ENCODE data around the gene MCM9.
A peak's percentile ranks its signal among the peaks of the same experiment; 100 is the strongest.

MCM9 gene

GRCh38 chr6:118931436-118931835 is 3.5 kb downstream of the MCM9 start:
- no peak for DNase-seq

GRCh38 chr6:118930680-118931079 is 4.3 kb downstream of the MCM9 start:
- DNase-seq, result no peak

- DNase-seq, result no peak
Measured at GRCh38 chr6:118923035-118923434, 11.9 kb downstream of the MCM9 start.

DNA sequence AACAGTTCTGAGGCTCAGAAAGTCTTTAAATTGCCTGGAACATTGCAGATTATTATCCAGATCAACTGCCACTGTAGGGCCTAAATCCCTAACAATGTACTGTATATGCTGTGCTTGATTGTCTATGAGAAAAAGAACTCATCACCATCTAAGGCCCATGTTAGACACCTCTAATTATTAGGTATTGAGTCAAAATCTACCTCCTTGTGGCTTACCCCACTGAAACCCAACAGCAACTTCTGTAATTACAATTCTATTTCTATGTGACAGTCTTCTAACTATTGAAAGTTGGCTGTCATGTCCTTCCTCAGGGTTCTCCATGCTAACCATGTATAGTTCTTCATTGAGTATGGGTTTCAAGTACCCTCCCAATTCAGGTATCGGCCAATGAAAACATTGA is 13.9 kb downstream of the MCM9 start:
- no peak for DNase-seq

DNA sequence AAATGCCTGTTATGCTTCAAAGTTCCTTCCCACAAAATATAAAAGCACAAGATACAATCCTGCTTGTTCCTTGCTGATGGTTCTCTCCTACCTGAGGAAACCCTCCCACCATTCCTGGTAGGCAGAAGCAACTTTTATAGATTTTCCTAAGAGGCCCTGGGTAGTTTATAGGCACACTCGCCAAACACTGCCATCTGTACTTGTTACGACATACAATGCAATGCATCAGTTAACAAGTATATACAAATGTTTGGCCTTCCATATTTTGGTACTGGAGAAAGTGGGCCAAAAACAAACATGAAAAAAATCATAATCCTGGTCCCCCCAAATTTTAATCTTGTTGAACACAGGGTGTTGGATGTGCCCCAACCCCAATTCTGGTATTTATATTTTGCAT is 16.6 kb downstream of the MCM9 start:
- DNase-seq, result no peak

- no peak for DNase-seq
Measured at GRCh38 chr6:118917546-118918328, 17.2 kb downstream of the MCM9 start.

DNA sequence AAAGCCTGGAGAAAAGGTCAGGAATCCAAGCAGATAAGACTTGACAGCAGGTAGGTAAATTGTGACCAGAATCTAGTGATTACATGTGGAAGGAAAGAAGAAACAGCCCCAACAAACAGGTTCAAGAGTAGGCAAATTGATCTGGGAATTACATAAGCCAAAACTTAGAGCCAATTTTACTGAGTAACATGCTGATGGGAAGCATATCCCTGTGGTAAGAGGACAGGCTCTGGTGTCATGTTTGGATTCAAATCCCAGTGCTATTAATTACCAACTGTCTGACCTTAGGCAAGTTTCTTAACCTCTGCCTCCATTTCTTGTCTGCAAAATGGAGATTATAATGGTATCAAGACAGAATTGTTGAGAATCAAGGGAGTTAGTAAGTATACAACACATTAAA is 20.4 kb downstream of the MCM9 start:
- DNase-seq, result no peak

GRCh38 chr6:118913161-118913560 is 21.8 kb downstream of the MCM9 start:
- no peak for DNase-seq

- no peak for DNase-seq
Measured at GRCh38 chr6:118912646-118913045, 22.3 kb downstream of the MCM9 start.

GRCh38 chr6:118908441-118908840 is 26.5 kb downstream of the MCM9 start:
- no peak for DNase-seq

DNA sequence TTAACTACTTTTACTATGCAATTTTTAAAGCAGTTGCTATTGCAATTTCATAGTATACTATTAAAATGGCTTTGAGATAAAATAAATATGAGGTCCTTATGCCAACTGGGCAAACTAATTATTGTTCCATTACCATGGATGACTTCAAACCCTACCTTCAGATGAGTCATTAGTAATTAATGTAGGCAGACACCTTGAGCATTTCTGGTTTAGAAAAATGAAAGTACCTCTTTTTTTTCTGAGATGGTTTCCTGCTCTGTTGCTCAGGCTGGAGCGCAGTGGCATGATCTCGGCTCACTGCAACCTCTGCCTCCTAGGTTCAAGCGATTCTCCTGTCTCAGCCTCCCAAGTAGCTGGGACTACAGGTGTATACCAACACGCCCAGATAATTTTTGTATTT is 29.1 kb downstream of the MCM9 start:
- no peak for DNase-seq

GRCh38 chr6:118905084-118905483 is 29.9 kb downstream of the MCM9 start:
- DNase-seq, result no peak

GRCh38 chr6:118903691-118904090 is 31.3 kb downstream of the MCM9 start:
- no peak for DNase-seq

GRCh38 chr6:118903138-118903537 is 31.8 kb downstream of the MCM9 start:
- no peak for DNase-seq

DNA sequence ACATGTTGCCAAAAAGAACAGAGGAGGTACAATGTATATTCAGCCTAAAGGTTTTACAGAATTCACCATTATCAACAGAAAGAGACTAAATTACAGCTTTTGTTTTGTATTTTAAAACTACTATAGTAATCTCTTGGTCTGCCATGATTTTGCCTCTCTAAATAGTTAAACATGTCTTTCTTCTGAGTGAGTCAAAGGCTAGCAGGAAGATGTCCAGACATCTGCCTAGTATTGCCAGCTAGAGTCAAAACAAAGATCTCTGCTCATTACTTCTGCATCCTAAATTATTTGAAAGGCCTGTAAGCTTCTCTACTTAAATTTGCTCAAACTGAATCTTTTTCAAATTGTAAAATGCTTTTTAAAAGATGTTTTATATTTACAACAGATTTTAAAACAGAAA is 32.2 kb downstream of the MCM9 start:
- DNase-seq, result no peak

DNA sequence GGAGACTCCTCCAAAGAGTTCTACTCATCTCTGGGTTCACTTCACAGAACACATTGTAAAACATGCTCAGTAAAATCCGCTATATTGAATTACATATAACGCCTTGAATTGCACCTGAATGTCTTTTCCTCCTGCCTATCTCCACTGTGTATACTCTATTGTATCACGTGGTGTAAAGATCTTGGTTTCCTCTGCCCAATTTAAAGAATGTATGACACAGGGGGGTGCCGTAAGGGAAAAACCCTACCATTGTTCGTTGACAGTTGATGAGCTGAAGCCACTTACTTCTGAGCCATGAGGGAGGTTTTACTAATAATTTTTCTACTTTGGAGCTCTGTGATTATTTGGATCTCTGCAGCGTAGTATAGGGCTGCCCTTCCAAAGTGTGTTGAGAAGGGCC is 35.0 kb downstream of the MCM9 start:
- no peak for DNase-seq

GRCh38 chr6:118897386-118897785 is 37.6 kb downstream of the MCM9 start:
- DNase-seq, result no peak

- no peak for DNase-seq
Measured at GRCh38 chr6:118896339-118897136, 38.4 kb downstream of the MCM9 start.

- no peak for DNase-seq
Measured at GRCh38 chr6:118895859-118896258, 39.1 kb downstream of the MCM9 start.

- no peak for DNase-seq
Measured at GRCh38 chr6:118895261-118895560, 39.7 kb downstream of the MCM9 start.

DNA sequence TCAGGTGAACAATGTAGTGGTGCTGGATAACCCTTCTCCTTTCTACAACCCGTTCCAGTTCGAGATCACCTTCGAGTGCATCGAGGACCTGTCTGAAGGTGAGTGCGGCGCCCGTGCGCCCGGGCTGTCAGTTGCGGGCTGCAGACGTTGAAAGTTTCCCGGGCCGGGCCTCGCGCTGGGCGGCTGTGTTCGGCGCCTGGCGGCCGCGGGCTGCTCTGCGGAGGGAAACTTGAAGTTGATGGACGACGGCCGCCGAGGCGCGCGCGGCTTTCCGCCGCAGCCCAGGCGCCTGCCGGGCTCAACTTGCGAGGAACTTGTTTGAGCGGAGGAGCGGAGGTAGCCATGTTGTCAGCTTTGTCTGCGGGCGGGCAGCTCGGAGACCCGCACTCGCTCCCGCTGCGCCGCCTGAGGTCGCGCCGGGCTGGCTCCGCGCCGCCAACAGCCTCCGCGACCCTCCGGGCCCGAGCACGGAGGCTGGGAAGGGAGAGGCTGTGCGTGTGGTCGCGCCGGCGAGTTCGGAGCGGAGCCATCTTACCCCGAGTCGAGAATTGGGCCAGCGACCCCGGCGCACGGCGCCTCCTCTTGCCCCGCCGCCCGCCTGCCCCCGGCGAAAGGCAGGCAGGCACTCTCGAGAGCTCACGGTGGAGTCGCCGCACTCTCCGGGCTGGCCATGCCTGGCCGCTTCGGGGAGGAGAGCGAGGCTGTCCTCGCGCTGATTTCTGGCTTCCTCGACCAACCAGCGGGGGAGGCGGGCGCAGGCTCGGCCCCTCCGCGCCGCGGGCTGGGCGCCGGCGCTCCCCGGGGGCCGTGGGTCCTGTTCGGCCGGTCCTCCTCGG is 40.3 kb downstream of the MCM9 start:
- peak; percentile 72 for DNase-seq

- peak; percentile 95 for DNase-seq
Measured at GRCh38 chr6:118893807-118894424, 41.0 kb downstream of the MCM9 start, which contains the start of gene ASF1A. Gene ASF1A (plus strand): TSS chr6:118894152. CDS start chr6:118894414, 262 bp downstream.

Data from stimulated activated CD8-positive, alpha-beta memory T cell treated with anti-CD3 and anti-CD28 coated beads, Interleukin-4, amount 100 ng/mL, for 48 hours (primary cell).